WTC11 (cell line): ENCODE results near the gene AP3M1. TPM values are rescaled to one million over a fixed set of nuclear protein-coding genes. Genes with fewer than 3 reads are reported as not detected.

Experiments
- ATAC-seq: fragments of 200-7000 bp; cut with Tn5 transposase; 2 replicates; pipeline ENCODE4 v1.10.0; 2021; ENCODE audit warnings: mild to moderate bottlenecking, moderate library complexity
- CTCF ChIA-PET: fragments of 300-600 bp; sonication (Branson Sonifier 250); formaldehyde crosslinking; loops from one replicate; lab custom pipeline; 2021; ENCODE audit warnings: antibody characterized with exemption; lab: Charles Lee
- POLR2A ChIA-PET: fragments of 350-600 bp; sonication (Branson Sonifier 250); formaldehyde crosslinking; loops from one replicate; lab custom pipeline; 2021; ENCODE audit warnings: antibody characterized with exemption; lab: Charles Lee
- DNase-seq: peaks from one replicate; pipeline ENCODE4 v3.0.0; 2021; ENCODE audit warnings: low spot score
- H3K27ac Mint-ChIP-seq: 2 replicates; pipeline ENCODE4 v1.8.0; 2021; ENCODE audit warnings: mixed read lengths
- H3K27me3 Mint-ChIP-seq: 2 replicates; pipeline ENCODE4 v1.8.0; 2021; ENCODE audit warnings: low read depth, mild to moderate bottlenecking, moderate library complexity, mixed read lengths
- H3K36me3 Mint-ChIP-seq: 2 replicates; pipeline ENCODE4 v1.8.0; 2021; ENCODE audit warnings: mixed read lengths
- H3K4me1 Mint-ChIP-seq: 2 replicates; pipeline ENCODE4 v1.8.0; 2022; ENCODE audit warnings: mixed read lengths
- H3K4me3 Mint-ChIP-seq: 2 replicates; pipeline ENCODE4 v1.8.0; 2021; ENCODE audit warnings: mild to moderate bottlenecking, moderate library complexity, mixed read lengths
- H3K9me3 Mint-ChIP-seq: 2 replicates; pipeline ENCODE4 v1.8.0; 2021; ENCODE audit warnings: mixed read lengths
- AFF4 ChIP-seq: sonication (generic); formaldehyde crosslinking; IDR thresholded peaks from 2 replicates; pipeline ENCODE4 v1.8.1; 2023; ENCODE audit warnings: mild to moderate bottlenecking, missing genetic modification reagents, borderline replicate concordance
- ATF6 ChIP-seq: sonication (generic); formaldehyde crosslinking; IDR thresholded peaks from 2 replicates; pipeline ENCODE4 v1.8.1; 2023; ENCODE audit warnings: mild to moderate bottlenecking, missing genetic modification reagents
- CREB1 ChIP-seq: sonication (generic); formaldehyde crosslinking; IDR thresholded peaks from 2 replicates; pipeline ENCODE4 v1.8.0; 2023; ENCODE audit warnings: mild to moderate bottlenecking, missing genetic modification reagents
- E2F4 ChIP-seq: sonication (generic); formaldehyde crosslinking; IDR thresholded peaks from 2 replicates; pipeline ENCODE4 v1.8.1; 2022; ENCODE audit warnings: low read depth, mild to moderate bottlenecking, moderate library complexity, missing genetic modification reagents, borderline replicate concordance
- FOXP4 ChIP-seq: sonication (generic); formaldehyde crosslinking; IDR thresholded peaks from 2 replicates; pipeline ENCODE4 v1.8.0; 2022; ENCODE audit warnings: mild to moderate bottlenecking, missing genetic modification reagents
- GABPB1 ChIP-seq: sonication (generic); formaldehyde crosslinking; IDR thresholded peaks from 2 replicates; pipeline ENCODE4 v1.8.1; 2023; ENCODE audit warnings: mild to moderate bottlenecking, missing genetic modification reagents
- HMGXB4 ChIP-seq: sonication (generic); formaldehyde crosslinking; IDR thresholded peaks from 2 replicates; pipeline ENCODE4 v1.8.1; 2023; ENCODE audit warnings: mild to moderate bottlenecking, moderate library complexity, missing genetic modification reagents
- KAT7 ChIP-seq: sonication (generic); formaldehyde crosslinking; IDR thresholded peaks from 2 replicates; pipeline ENCODE4 v1.8.1; 2023; ENCODE audit warnings: missing genetic modification reagents, mild to moderate bottlenecking, borderline replicate concordance
- MLX ChIP-seq: sonication (generic); formaldehyde crosslinking; IDR thresholded peaks from 2 replicates; pipeline ENCODE4 v1.8.1; 2023; ENCODE audit warnings: mild to moderate bottlenecking, missing genetic modification reagents, moderate library complexity
- NFATC4 ChIP-seq: fragments of 250-450 bp; sonication (Bioruptor Pico); IDR thresholded peaks from 2 replicates; pipeline ENCODE4 v1.9.0; 2021; ENCODE audit warnings: mild to moderate bottlenecking
- NFYB ChIP-seq: sonication (generic); formaldehyde crosslinking; conservative IDR thresholded peaks from 2 replicates; pipeline ENCODE4 v1.8.0; 2022; ENCODE audit warnings: low read depth, missing genetic modification reagents
- PRDM15 ChIP-seq: sonication (generic); formaldehyde crosslinking; IDR thresholded peaks from 2 replicates; pipeline ENCODE4 v1.8.0; 2022; ENCODE audit warnings: missing genetic modification reagents
- RORB ChIP-seq: fragments of 250-450 bp; sonication (Bioruptor Pico); IDR thresholded peaks from 2 replicates; pipeline ENCODE4 v1.9.0; 2021; ENCODE audit warnings: mild to moderate bottlenecking
- SOX15 ChIP-seq: fragments of 250-450 bp; sonication (Bioruptor Pico); IDR thresholded peaks from 2 replicates; pipeline ENCODE4 v1.9.0; 2021; ENCODE audit warnings: mild to moderate bottlenecking
- USF2 ChIP-seq: sonication (generic); formaldehyde crosslinking; IDR thresholded peaks from 2 replicates; pipeline ENCODE4 v1.8.1; 2023; ENCODE audit warnings: mild to moderate bottlenecking, missing genetic modification reagents, moderate library complexity
- ZBTB21 ChIP-seq: sonication (generic); formaldehyde crosslinking; IDR thresholded peaks from 2 replicates; pipeline ENCODE4 v1.8.1; 2023; ENCODE audit warnings: mild to moderate bottlenecking, missing genetic modification reagents, borderline replicate concordance
- ZMAT4 ChIP-seq: fragments of 250-450 bp; sonication (Bioruptor Pico); IDR thresholded peaks from 2 replicates; pipeline ENCODE4 v1.9.0; 2021; ENCODE audit warnings: mild to moderate bottlenecking
- ZNF425 ChIP-seq: fragments of 250-450 bp; sonication (Bioruptor Pico); conservative IDR thresholded peaks from 2 replicates; pipeline ENCODE4 v1.9.0; 2021; ENCODE audit warnings: mild to moderate bottlenecking
- total RNA-seq: library from RNA; stranded (reverse); gene quantifications from 3 replicates; pipeline ENCODE4 v1.2.3, GENCODE V29; 2021

Gene AP3M1
- total RNA-seq, 1 experiment from 2014 or later = 37.3 TPM

- H3K36me3 Mint-ChIP-seq = no peaks in the 10 kb centered on the region; the same call in 1 of the 2 replicates
- TF ChIP-seq USF2 (CRISPR knock-in tag) (no peak), RORB (CRISPR knock-in tag) (no peak), ZMAT4 (CRISPR knock-in tag) (no peak), PRDM15 (CRISPR knock-in tag) (no peak), KAT7 (no peak), E2F4 (CRISPR knock-in tag) (no peak), ZBTB21 (CRISPR knock-in tag) (no peak), FOXP4 (CRISPR knock-in tag) (no peak), AFF4 (no peak), CREB1 (CRISPR knock-in tag) (no peak), GABPB1 (CRISPR knock-in tag) (no peak), NFYB (CRISPR knock-in tag) (no peak), HMGXB4 (CRISPR knock-in tag) (no peak), SOX15 (CRISPR knock-in tag) (no peak), ATF6 (CRISPR knock-in tag) (no peak), NFATC4 (no peak), ZNF425 (no peak), MLX (CRISPR knock-in tag) (no peak)
Measured at GRCh38 chr10:74194999-74195398, 44.4 kb upstream of the AP3M1 start.

More at GRCh38 chr10:74194999-74195398, 44.4 kb upstream of the AP3M1 start:
- CTCF ChIA-PET = interaction anchor here (0.6 kb wide), 1 partner anchor 11 kb away, joined by 3 read pairs; no protein-coding TSS in a partner anchor
- DNase-seq (no peak), ATAC-seq (no peak)
- H3K4me3 Mint-ChIP-seq = no peak overlapping the region
- H3K27ac Mint-ChIP-seq = no peak overlapping the region
- POLR2A ChIA-PET = no interaction called here
- H3K4me1 Mint-ChIP-seq = peaks cover 18% of the 10 kb centered on the region
- H3K27me3 Mint-ChIP-seq = no peaks in the 10 kb centered on the region
- peaks cover 5% of the 10 kb centered on the region for H3K9me3 Mint-ChIP-seq
